Epithelial cell of proximal tubule (primary cell): ENCODE results near the gene BMP8B. TPM values are rescaled to one million over a fixed set of nuclear protein-coding genes. Genes with fewer than 3 reads are reported as not detected.

Experiments
- DNase-seq: peaks from one replicate; pipeline ENCODE4 v3.0.0-alpha.2; 2011; ENCODE audit warnings: low read depth
- H3K4me3 ChIP-seq: 2 replicates; pipeline ENCODE4 v1.5.1; 2011; ENCODE audit warnings: low read depth, mild to moderate bottlenecking, low read length
- total RNA-seq: library from RNA; depleted of rRNA; stranded (reverse); fragments of >200 nt; gene quantifications from 2 replicates; pipeline ENCODE4 v1.2.3, GENCODE V29; 2015
- TF ChIP-seq, protein P1 (sequence below): conservative IDR thresholded peaks from 2 replicates; pipeline ENCODE4 v1.5.1; 2012; ENCODE audit warnings: low read depth, mild to moderate bottlenecking, low read length

Gene BMP8B
- total RNA-seq, 1 donor from 2014 or later: 1.9 TPM

DNA sequence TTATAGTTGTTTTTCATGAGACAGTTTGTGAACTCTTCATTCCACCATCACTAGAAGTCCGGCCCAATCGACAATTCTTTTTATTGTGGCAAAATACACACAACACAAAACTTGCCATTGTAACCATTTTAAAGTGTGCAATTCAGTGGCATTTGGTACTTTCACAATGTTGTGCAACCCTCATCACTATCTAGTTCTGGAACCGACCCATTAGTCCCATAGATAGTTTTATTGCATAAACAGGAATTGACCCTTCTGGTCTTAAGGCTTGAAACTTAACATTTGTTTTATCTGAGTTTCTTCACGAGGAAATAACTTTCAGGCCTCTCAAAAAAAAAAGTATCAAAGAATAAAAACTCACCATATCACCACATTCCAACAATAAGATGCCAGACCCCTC is 58.8 kb downstream of the BMP8B start:
- TF ChIP-seq, protein P1, sequence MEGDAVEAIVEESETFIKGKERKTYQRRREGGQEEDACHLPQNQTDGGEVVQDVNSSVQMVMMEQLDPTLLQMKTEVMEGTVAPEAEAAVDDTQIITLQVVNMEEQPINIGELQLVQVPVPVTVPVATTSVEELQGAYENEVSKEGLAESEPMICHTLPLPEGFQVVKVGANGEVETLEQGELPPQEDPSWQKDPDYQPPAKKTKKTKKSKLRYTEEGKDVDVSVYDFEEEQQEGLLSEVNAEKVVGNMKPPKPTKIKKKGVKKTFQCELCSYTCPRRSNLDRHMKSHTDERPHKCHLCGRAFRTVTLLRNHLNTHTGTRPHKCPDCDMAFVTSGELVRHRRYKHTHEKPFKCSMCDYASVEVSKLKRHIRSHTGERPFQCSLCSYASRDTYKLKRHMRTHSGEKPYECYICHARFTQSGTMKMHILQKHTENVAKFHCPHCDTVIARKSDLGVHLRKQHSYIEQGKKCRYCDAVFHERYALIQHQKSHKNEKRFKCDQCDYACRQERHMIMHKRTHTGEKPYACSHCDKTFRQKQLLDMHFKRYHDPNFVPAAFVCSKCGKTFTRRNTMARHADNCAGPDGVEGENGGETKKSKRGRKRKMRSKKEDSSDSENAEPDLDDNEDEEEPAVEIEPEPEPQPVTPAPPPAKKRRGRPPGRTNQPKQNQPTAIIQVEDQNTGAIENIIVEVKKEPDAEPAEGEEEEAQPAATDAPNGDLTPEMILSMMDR: no peak

DNA sequence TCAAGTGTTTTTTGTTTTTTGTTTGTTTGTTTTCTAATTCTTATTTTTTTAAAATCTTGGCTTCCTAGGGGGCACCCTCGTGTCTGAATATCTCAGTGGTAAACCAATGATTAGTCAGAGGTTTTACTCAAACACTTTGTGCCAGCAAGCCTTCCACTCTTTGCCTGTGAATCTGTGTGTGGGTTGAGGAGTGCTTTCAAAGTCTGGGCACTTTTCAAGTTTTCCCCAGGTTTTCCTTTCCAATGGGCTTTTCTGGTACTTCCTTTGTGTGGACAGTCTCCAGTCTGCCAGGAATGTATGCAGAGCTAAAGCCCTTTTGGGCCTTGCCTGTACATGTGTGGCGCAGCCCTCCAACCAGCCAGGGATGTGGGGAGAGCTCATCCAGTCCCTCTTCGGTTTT is 59.6 kb downstream of the BMP8B start:
- TF ChIP-seq, protein P1: peak; percentile 8
- no peak for DNase-seq
- H3K4me3 ChIP-seq: no peak overlapping the region

More for the DNA sequence above, 58.8 kb downstream of the BMP8B start:
- no peak for DNase-seq
- no peak overlapping the region for H3K4me3 ChIP-seq

DNA sequence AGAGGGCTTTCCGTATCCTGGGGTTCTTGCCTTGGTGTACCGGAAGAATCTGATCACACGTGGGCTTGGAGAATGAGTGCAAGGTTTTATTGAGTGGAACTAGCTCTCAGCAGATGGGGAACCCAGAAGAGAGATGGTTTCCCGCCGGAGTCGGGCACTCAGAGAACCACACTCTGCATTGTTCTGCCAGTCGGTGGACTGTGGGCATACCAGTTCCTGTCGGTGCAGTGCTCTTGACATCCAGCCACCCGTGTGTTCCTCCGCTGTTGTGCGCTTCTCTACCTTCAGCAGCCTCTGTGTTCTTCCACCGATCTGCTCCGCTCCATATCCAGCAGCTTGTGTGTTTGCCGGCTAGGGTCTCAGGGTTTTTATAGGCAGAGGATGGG is 60.7 kb downstream of the BMP8B start:
- DNase-seq: no peak
- TF ChIP-seq, protein P1: no peak
- H3K4me3 ChIP-seq: no peak overlapping the region

DNA sequence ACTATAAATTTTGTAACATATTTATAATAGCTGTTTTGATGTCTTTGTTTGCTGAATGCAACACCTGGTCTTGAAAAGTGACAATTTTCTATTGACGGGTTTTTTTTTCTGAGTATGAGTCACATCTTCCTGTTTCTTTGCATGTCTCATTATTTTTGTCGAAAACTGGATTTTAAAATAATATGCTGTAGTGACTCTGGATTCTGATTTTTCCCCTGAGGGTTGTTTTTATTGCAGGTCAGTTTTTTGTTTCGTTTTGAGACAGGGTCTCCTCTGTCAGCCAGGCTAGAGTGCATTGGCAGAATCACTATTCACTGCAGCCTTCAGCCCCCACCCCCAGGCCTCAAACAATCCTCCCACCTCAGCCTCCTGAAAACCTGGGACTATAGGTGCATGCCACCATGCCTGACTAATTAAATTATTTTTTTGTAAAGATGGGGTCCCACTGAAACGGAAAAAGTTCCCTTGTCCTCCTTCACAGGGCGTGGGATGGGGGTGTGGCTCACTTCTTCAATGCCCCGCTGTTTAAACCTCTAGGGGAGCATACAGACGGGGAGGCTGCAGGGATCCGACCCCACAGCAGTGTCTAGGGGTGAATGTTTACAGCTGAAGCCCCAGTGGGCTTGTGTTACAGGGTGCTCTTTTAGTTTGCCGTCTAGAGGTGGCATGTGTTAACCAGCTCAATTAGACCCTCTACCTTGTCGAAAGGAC is 61.3 kb downstream of the BMP8B start:
- no peak overlapping the region for H3K4me3 ChIP-seq
- TF ChIP-seq, protein P1: no peak
- no peak for DNase-seq

DNA sequence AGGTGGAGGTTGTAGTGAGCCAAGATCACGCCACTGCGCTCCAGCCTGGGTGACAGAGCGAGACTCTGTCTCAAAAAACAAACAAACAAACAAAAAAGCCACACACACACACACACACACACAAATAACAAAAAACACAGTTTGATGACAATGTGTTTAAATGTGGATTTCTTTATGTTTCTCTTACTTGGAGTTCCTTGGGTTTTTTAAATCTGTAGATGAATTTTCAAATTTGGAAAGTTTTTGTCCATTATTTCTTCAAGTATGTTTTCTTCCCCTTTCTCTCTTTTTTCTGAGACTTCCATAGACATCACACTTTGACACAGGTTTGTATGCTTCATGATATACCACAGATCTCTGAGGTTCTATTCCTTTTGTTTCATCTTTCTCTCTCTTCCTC is 62.1 kb downstream of the BMP8B start:
- H3K4me3 ChIP-seq: no peak overlapping the region
- TF ChIP-seq, protein P1: no peak
- no peak for DNase-seq

DNA sequence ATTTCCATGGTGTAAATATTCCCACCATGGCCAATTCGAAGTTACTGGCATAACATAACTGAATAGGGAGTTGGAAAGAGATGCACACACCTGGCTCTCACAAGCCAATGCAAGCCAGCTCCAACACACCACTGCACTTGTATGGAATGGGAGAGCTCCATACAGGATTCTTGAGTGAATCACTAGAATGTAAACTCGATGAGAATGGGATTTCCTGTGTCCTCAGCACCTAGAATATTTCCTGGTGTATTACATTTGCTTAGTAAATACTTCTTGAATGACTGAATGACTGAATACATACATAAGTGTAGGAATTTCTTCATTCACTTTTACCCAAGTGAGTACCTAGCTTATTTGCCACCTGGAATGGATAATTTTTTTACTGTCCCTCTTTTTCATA is 66.2 kb downstream of the BMP8B start:
- TF ChIP-seq, protein P1: no peak
- no peak for DNase-seq
- no peak overlapping the region for H3K4me3 ChIP-seq

DNA sequence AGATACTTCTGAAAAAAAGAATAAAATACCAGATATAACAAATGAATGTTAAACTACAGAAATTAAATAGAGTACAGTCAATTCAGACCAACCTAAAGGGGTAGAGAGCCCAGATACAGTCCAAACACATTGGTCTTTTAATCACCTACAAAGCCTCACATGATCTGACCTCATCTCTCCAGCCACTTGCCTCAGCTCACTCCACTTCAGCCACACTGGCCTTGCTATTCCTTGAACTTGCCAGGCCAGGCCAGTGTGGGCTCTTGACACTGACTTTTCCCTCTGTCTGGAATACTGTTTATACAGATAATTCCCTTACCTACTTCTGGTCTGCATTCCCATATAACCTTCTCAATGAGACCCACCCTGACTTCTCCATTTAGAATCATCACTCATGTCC is 67.0 kb downstream of the BMP8B start:
- DNase-seq: no peak
- H3K4me3 ChIP-seq: no peak overlapping the region
- TF ChIP-seq, protein P1: no peak
